Esophagus squamous epithelium (tissue), 4 donors: Measurements from ENCODE around the gene TAX1BP1.

Source experiments
- CTCF ChIP-seq, 6 experiments: fragments of 450-650 bp in 4 of 6; fragments of 200-600 bp in 2 of 6; sonication (generic) in 2 of 6; IDR thresholded peaks; one replicate each; pipeline ENCODE4 v1.5.1; 2016 to 2019; ENCODE audit warnings: antibody characterized with exemption in 6 of 6, mild to moderate bottlenecking in 4 of 6, moderate library complexity in 4 of 6
- POLR2A ChIP-seq, 4 donors: fragments of 450-650 bp; IDR thresholded peaks; one replicate each; pipeline ENCODE4 v1.6.1; 2017; ENCODE audit warnings: antibody characterized with exemption in 4 of 4, mild to moderate bottlenecking in 4 of 4, moderate library complexity in 3 of 4

GRCh38 chr7:27704422-27705199 is 35.4 kb upstream of the TAX1BP1 start:
- TF ChIP-seq CTCF (IDR thresholded peaks at IDR 0.05): no peak
- no peak for TF ChIP-seq POLR2A (IDR thresholded peaks at IDR 0.05)
